ENCODE data around the gene CAMK1D.

The CAMK1D gene

GRCh38 chr10:12405342-12406320, 56.3 kb downstream of the CAMK1D start:
- DNase-seq = no peak

GRCh38 chr10:12406764-12407400, 57.5 kb downstream of the CAMK1D start:
- DNase-seq = no peak

- no peak for DNase-seq
Observed at GRCh38 chr10:12408472-12408871, 59.1 kb downstream of the CAMK1D start.

GRCh38 chr10:12409161-12409560, 59.8 kb downstream of the CAMK1D start:
- DNase-seq = no peak

- no peak for DNase-seq
Observed at GRCh38 chr10:12409613-12410012, 60.3 kb downstream of the CAMK1D start.

- no peak for DNase-seq
Observed at GRCh38 chr10:12412666-12413368, 63.5 kb downstream of the CAMK1D start.

GRCh38 chr10:12413369-12413711, 64.0 kb downstream of the CAMK1D start:
- DNase-seq = no peak

GRCh38 chr10:12414278-12414989, 65.1 kb downstream of the CAMK1D start:
- DNase-seq = no peak

GRCh38 chr10:12416344-12417050, 67.2 kb downstream of the CAMK1D start:
- no peak for DNase-seq

GRCh38 chr10:12417331-12417730, 68.0 kb downstream of the CAMK1D start:
- no peak for DNase-seq

GRCh38 chr10:12418000-12418399, 68.7 kb downstream of the CAMK1D start:
- DNase-seq = no peak

GRCh38 chr10:12418725-12419261, 69.4 kb downstream of the CAMK1D start:
- no peak for DNase-seq

- DNase-seq = no peak
Observed at GRCh38 chr10:12419262-12419847, 70.0 kb downstream of the CAMK1D start.

- no peak for DNase-seq
Observed at GRCh38 chr10:12420530-12421120, 71.3 kb downstream of the CAMK1D start.

GRCh38 chr10:12422189-12422588, 72.8 kb downstream of the CAMK1D start:
- DNase-seq = no peak

- no peak for DNase-seq
Observed at GRCh38 chr10:12423896-12424295, 74.5 kb downstream of the CAMK1D start.

GRCh38 chr10:12427276-12427675, 77.9 kb downstream of the CAMK1D start:
- DNase-seq = no peak

- no peak for DNase-seq
Observed at GRCh38 chr10:12428447-12429135, 79.2 kb downstream of the CAMK1D start.

- DNase-seq = no peak
Observed at GRCh38 chr10:12430406-12430982, 81.1 kb downstream of the CAMK1D start.

All from NCI-H1930 (cell line).